ENCODE results near the gene ZC3H7A. TPM values are rescaled to one million over a fixed set of nuclear protein-coding genes. Genes with fewer than 3 reads are reported as not detected.
A peak's percentile ranks its signal among the peaks of the same experiment; 100 is the strongest.

ZC3H7A gene
- total and polyA plus RNA-seq, 2 of the 13 experiments (the other 11 are each of a cell fraction or from before 2014, with no cell fraction given) = 29.2 to 36.8 TPM

- TF ChIP-seq ARNTL (CRISPR knock-in tag; IDR thresholded peaks at IDR 0.05) (peak; percentile 80), RFXANK (CRISPR knock-in tag; IDR thresholded peaks at IDR 0.05) (no peak), RFX1 (IDR thresholded peaks at IDR 0.05) (no peak), ZNF530 (CRISPR knock-in tag; IDR thresholded peaks at IDR 0.05; ENCODE audit: low read depth) (no peak), NFKBIZ (CRISPR knock-in tag; IDR thresholded peaks at IDR 0.05) (peak; percentile 70), ZSCAN12 (CRISPR knock-in tag; IDR thresholded peaks at IDR 0.05) (no peak), ZNF333 (CRISPR knock-in tag; IDR thresholded peaks at IDR 0.05; ENCODE audit: borderline replicate concordance) (no peak), AHR (CRISPR knock-in tag; IDR thresholded peaks at IDR 0.05) (peak; percentile 7), ATF5 (CRISPR knock-in tag; IDR thresholded peaks at IDR 0.05; ENCODE audit: low read depth) (no peak), SIN3B (IDR thresholded peaks at IDR 0.05; ENCODE audit: low read length) (no peak), PTBP1 (IDR thresholded peaks at IDR 0.05; ENCODE audit: low read depth, low read length, poor library complexity, severe bottlenecking) (peak; percentile 51), CREB1 (IDR thresholded peaks at IDR 0.05) (peak; percentile 71), CREB1 (CRISPR knock-in tag; IDR thresholded peaks at IDR 0.05) (peak; percentile 81), ZNF572 (CRISPR knock-in tag; IDR thresholded peaks at IDR 0.05) (no peak; the same call in 1 of the 2 replicates), ZNF230 (CRISPR knock-in tag; IDR thresholded peaks at IDR 0.05) (no peak; the same call in 1 of the 2 replicates), NONO (IDR thresholded peaks at IDR 0.05) (no peak), NONO (CRISPR knock-in tag; conservative IDR thresholded peaks at IDR 0.05) (peak; percentile 55), ZNF30 (CRISPR knock-in tag; IDR thresholded peaks at IDR 0.05) (no peak; the same call in 1 of the 2 replicates), ZBTB44 (CRISPR knock-in tag; IDR thresholded peaks at IDR 0.05) (peak; percentile 77; the same call in 1 of the 2 replicates)
Measured at GRCh38 chr16:11743308-11744074, 53.6 kb downstream of the ZC3H7A start (continued).

Measured in HepG2 (cell line).